Uterus (tissue), 2 donors: ENCODE measurements around the gene GIPC2.

ENCODE experiments used
- CTCF ChIP-seq, 4 experiments: fragments of 200-600 bp in 2 of 4; fragments of 450-650 bp in 2 of 4; sonication (generic) in 2 of 4; IDR thresholded peaks; one replicate each; pipeline ENCODE4 v1.5.1; 2016 to 2019; ENCODE audit warnings: antibody characterized with exemption in 4 of 4, mild to moderate bottlenecking in 2 of 4, moderate library complexity in 1 of 4
- POLR2A ChIP-seq, 2 donors: fragments of 450-650 bp; IDR thresholded peaks; one replicate each; pipeline ENCODE4 v1.6.1; 2016; ENCODE audit warnings: antibody characterized with exemption in 2 of 2, mild to moderate bottlenecking in 1 of 2, moderate library complexity in 1 of 2

GRCh38 chr1:78009836-78010235 lies 35.9 kb upstream of the GIPC2 start:
- TF ChIP-seq CTCF (IDR thresholded peaks at IDR 0.05) (no peak), POLR2A (IDR thresholded peaks at IDR 0.05) (no peak)
